ENCODE data around the gene AMMECR1. TPM values are rescaled to one million over a fixed set of nuclear protein-coding genes. Genes with fewer than 3 reads are reported as not detected.
A peak's percentile ranks its signal among the peaks of the same experiment; 100 is the strongest.

AMMECR1 gene
- total RNA-seq, 3 donors from 2014 or later = 4.1 to 10.7 (median 8.2) TPM

GRCh38 chrX:110167952-110168451 lies 149.9 kb downstream of the AMMECR1 start:
- peak; percentile 9 for TF ChIP-seq CTCF (IDR thresholded peaks at IDR 0.05)
- peak; percentile 51 for ATAC-seq
- no peaks in the 10 kb centered on the region for H3K36me3 ChIP-seq (ENCODE audit: low read depth)
- DNase-seq = peak in 2 of 3 donors; percentile 12 to 39
- no peaks in the 10 kb centered on the region for H3K9me3 ChIP-seq
- intact Hi-C loops (cut with DNase I, micrococcal nuclease) = no loop called here
- H3K4me1 ChIP-seq (ENCODE audit: low read depth) = no peaks in the 10 kb centered on the region
- H3K4me3 ChIP-seq = no peak overlapping the region

- no peaks in the 10 kb centered on the region for H3K4me1 ChIP-seq (ENCODE audit: low read depth)
- DNase-seq (no peak), ATAC-seq (no peak)
- intact Hi-C loops (cut with DNase I, micrococcal nuclease) = loop anchor here in 1 of 2 donors (5.0 kb wide), 1 partner anchor 244 kb away; no protein-coding TSS in a partner anchor
- TF ChIP-seq CTCF (IDR thresholded peaks at IDR 0.05) = no peak
- no peaks in the 10 kb centered on the region for H3K36me3 ChIP-seq (ENCODE audit: low read depth)
- no peak overlapping the region for H3K4me3 ChIP-seq
- H3K9me3 ChIP-seq = no peaks in the 10 kb centered on the region
Observed at GRCh38 chrX:110163488-110163887, 154.4 kb downstream of the AMMECR1 start.

- intact Hi-C loops (cut with DNase I, micrococcal nuclease) = loop anchor here in 1 of 2 donors (5.0 kb wide), 1 partner anchor 244 kb away; no protein-coding TSS in a partner anchor
- Histone ChIP-seq H3K36me3 (ENCODE audit: low read depth) (no peaks in the 10 kb centered on the region), H3K4me1 (ENCODE audit: low read depth) (no peaks in the 10 kb centered on the region), H3K4me3 (no peak overlapping the region), H3K9me3 (no peaks in the 10 kb centered on the region)
- TF ChIP-seq CTCF (IDR thresholded peaks at IDR 0.05) = no peak
- DNase-seq (no peak), ATAC-seq (no peak)
Observed at GRCh38 chrX:110162867-110163266, 155.0 kb downstream of the AMMECR1 start.

GRCh38 chrX:110162131-110162530 lies 155.8 kb downstream of the AMMECR1 start:
- no peak for ATAC-seq
- no peaks in the 10 kb centered on the region for H3K9me3 ChIP-seq
- TF ChIP-seq CTCF (IDR thresholded peaks at IDR 0.05) = no peak
- no peak for DNase-seq
- no peaks in the 10 kb centered on the region for H3K36me3 ChIP-seq (ENCODE audit: low read depth)
- H3K4me3 ChIP-seq = no peak overlapping the region
- intact Hi-C loops (cut with DNase I, micrococcal nuclease) = loop anchor here in 1 of 2 donors (5.0 kb wide), 1 partner anchor 245 kb away; no protein-coding TSS in a partner anchor
- no peaks in the 10 kb centered on the region for H3K4me1 ChIP-seq (ENCODE audit: low read depth)

GRCh38 chrX:110161361-110161686 lies 156.6 kb downstream of the AMMECR1 start:
- DNase-seq (no peak), ATAC-seq (no peak)
- Histone ChIP-seq H3K9me3 (no peaks in the 10 kb centered on the region), H3K36me3 (ENCODE audit: low read depth) (no peaks in the 10 kb centered on the region), H3K4me1 (ENCODE audit: low read depth) (no peaks in the 10 kb centered on the region), H3K4me3 (no peak overlapping the region)
- no peak for TF ChIP-seq CTCF (IDR thresholded peaks at IDR 0.05)
- intact Hi-C loops (cut with DNase I, micrococcal nuclease) = loop anchor here in 1 of 2 donors (5.0 kb wide), 1 partner anchor 246 kb away; no protein-coding TSS in a partner anchor

- Histone ChIP-seq H3K36me3 (ENCODE audit: low read depth) (no peaks in the 10 kb centered on the region), H3K9me3 (no peaks in the 10 kb centered on the region), H3K4me3 (no peak overlapping the region), H3K4me1 (ENCODE audit: low read depth) (no peaks in the 10 kb centered on the region)
- DNase-seq (no peak), ATAC-seq (no peak)
- intact Hi-C loops (cut with DNase I, micrococcal nuclease) = loop anchor here (5.0 to 10.0 kb wide), 3 partner anchors 247 to 685 kb away; no protein-coding TSS in a partner anchor
- no peak for TF ChIP-seq CTCF (IDR thresholded peaks at IDR 0.05)
Observed at GRCh38 chrX:110159865-110160264, 158.0 kb downstream of the AMMECR1 start.

All from mucosa of descending colon (tissue), 3 donors.